B cell (primary cell): ENCODE data around the gene ESR2. TPM values are rescaled to one million over a fixed set of nuclear protein-coding genes. Genes with fewer than 3 reads are reported as not detected.

Source experiments
- ATAC-seq: fragments of 200-7000 bp; cut with Tn5 transposase; one replicate; pipeline ENCODE4 v1.10.0; 2021; ENCODE audit warnings: low read depth, mild to moderate bottlenecking, moderate number of reproducible peaks, moderate library complexity
- CTCF ChIA-PET: fragments of 350-600 bp; sonication (Branson Sonifier 250); formaldehyde crosslinking; loops from one replicate; lab custom pipeline; 2021; ENCODE audit warnings: antibody characterized with exemption, inconsistent platforms; lab: Charles Lee
- POLR2A ChIA-PET: fragments of 350-600 bp; sonication (Branson Sonifier 250); formaldehyde crosslinking; loops from one replicate; lab custom pipeline; 2021; ENCODE audit warnings: antibody characterized with exemption; lab: Charles Lee
- DNase-seq: peaks from one replicate; pipeline ENCODE4 v3.0.0; 2013
- H2AFZ ChIP-seq: 2 replicates; pipeline ENCODE4 v1.6.1; 2012; ENCODE audit warnings: mild to moderate bottlenecking, low read depth, low read length; ENCODE audit not compliant: insufficient read depth, poor library complexity, severe bottlenecking
- H3K27ac ChIP-seq, 2 donors: 1 replicate in 1 of 2; 2 replicates in 1 of 2; pipeline ENCODE4 v1.5.1; 2012 to 2013; ENCODE audit warnings: low read length in 2 of 2, mild to moderate bottlenecking in 2 of 2, moderate library complexity in 1 of 2
- H3K27me3 ChIP-seq, 4 experiments: fragments of 200-600 bp in 1 of 4; sonication (generic) in 1 of 4; replicated peaks in 1 of 4; 1 replicate in 2 of 4; 2 replicates in 2 of 4; pipeline versions ENCODE4 v1.6.1 to v1.7.0; 2013 to 2016; ENCODE audit warnings: low read length in 3 of 4, mild to moderate bottlenecking in 2 of 4, mixed read lengths in 1 of 4, moderate library complexity in 1 of 4; ENCODE audit not compliant: insufficient read depth in 4 of 4, control insufficient read depth in 3 of 4; ENCODE audit errors: control extremely low read depth in 1 of 4
- H3K36me3 ChIP-seq, 2 experiments: replicated peaks in 1 of 2; 1 replicate in 1 of 2; 2 replicates in 1 of 2; pipeline versions ENCODE4 v1.6.1 to v1.7.1; 2013; ENCODE audit warnings: low read length in 1 of 2; ENCODE audit not compliant: insufficient read depth in 2 of 2, control insufficient read depth in 1 of 2; ENCODE audit errors: control extremely low read depth in 1 of 2, extremely low read depth in 1 of 2
- H3K4me1 ChIP-seq, 2 donors: fragments of 200-600 bp in 1 of 2; sonication (generic) in 1 of 2; 1 replicate in 1 of 2; 2 replicates in 1 of 2; pipeline versions ENCODE4 v1.5.1 to v1.6.1; 2013 to 2017; ENCODE audit warnings: low read length in 2 of 2; ENCODE audit not compliant: control insufficient read depth in 2 of 2, insufficient read depth in 2 of 2
- H3K4me2 ChIP-seq: replicated peaks from 2 replicates; pipeline ENCODE3; 2012; ENCODE audit warnings: mild to moderate bottlenecking, low read depth, low read length; ENCODE audit not compliant: poor library complexity, severe bottlenecking
- H3K4me3 ChIP-seq, 5 experiments: fragments of 200-600 bp in 1 of 5; sonication (generic) in 1 of 5; 1 replicate in 3 of 5; 2 replicates in 2 of 5; pipeline versions ENCODE4 v1.5.1 to v1.7.0; 2011 to 2016; ENCODE audit warnings: low read length in 4 of 5, mild to moderate bottlenecking in 4 of 5, low read depth in 2 of 5, control low read depth in 1 of 5, moderate library complexity in 1 of 5; ENCODE audit not compliant: insufficient read depth in 1 of 5; ENCODE audit errors: control extremely low read depth in 1 of 5, extremely low read depth in 1 of 5
- H3K79me2 ChIP-seq: fragments of 200-600 bp; sonication (generic); one replicate; pipeline ENCODE4 v1.6.0; 2016; ENCODE audit warnings: low read length; ENCODE audit not compliant: control insufficient read depth, insufficient read depth
- H3K9ac ChIP-seq: fragments of 200-600 bp; sonication (generic); 2 replicates; pipeline ENCODE4 v1.6.1; 2017; ENCODE audit warnings: mild to moderate bottlenecking, low read length, moderate library complexity
- H3K9me3 ChIP-seq, 3 donors: one replicate each; pipeline versions ENCODE4 v1.6.1 to v1.7.1; 2013; ENCODE audit warnings: low read length in 2 of 3; ENCODE audit not compliant: control insufficient read depth in 2 of 3, insufficient read depth in 1 of 3; ENCODE audit errors: control extremely low read depth in 1 of 3
- H4K20me1 ChIP-seq: 2 replicates; pipeline ENCODE4 v1.6.0; 2012; ENCODE audit warnings: mild to moderate bottlenecking, low read length; ENCODE audit not compliant: insufficient read depth, control insufficient read depth, poor library complexity, severe bottlenecking
- H3K27ac Mint-ChIP-seq: one replicate; pipeline ENCODE4 v1.8.0; 2021; ENCODE audit warnings: mixed read lengths
- H3K27me3 Mint-ChIP-seq: one replicate; pipeline ENCODE4 v1.8.0; 2021; ENCODE audit warnings: mixed read lengths
- H3K4me1 Mint-ChIP-seq: one replicate; pipeline ENCODE4 v1.8.0; 2021; ENCODE audit warnings: mixed read lengths
- H3K4me3 Mint-ChIP-seq: one replicate; pipeline ENCODE4 v1.8.0; 2021; ENCODE audit warnings: mixed read lengths
- H3K9me3 Mint-ChIP-seq: one replicate; pipeline ENCODE4 v1.8.0; 2022; ENCODE audit warnings: mixed read lengths; ENCODE audit not compliant: insufficient read depth
- EZH2 ChIP-seq: IDR thresholded peaks from 2 replicates; pipeline ENCODE4 v1.6.1; 2012; ENCODE audit warnings: borderline replicate concordance, low read depth, mild to moderate bottlenecking, moderate library complexity, low read length; ENCODE audit not compliant: insufficient read depth, poor library complexity, severe bottlenecking
- WGBS: methylation state at CpG from one replicate; pipeline ENCODE4 v1.1.5; 2013; ENCODE audit warnings: missing lambda C conversion rate; ENCODE audit not compliant: insufficient coverage; 5-methylcytosine and 5-hydroxymethylcytosine counted together
- intact Hi-C: fragments of 100-400 bp; cut with micrococcal nuclease; formaldehyde crosslinking; loops from one replicate; pipeline ENCODE4 v1.10.0; 2022
- polyA plus RNA-seq: library from polyadenylated mRNA; depleted of rRNA; stranded (reverse); fragments of >200 nt; gene quantifications from 2 replicates; pipeline ENCODE4 v1.2.3, GENCODE V29; 2012
- total RNA-seq, 2 donors: library from RNA; stranded (reverse); fragments of 120-200 nt in 1 of 2; gene quantifications; 1 replicate in 1 of 2; 2 replicates in 1 of 2; pipeline versions ENCODE4 v1.2.3 to v1.2.4, GENCODE V29; 2013 to 2022
- TF ChIP-seq, protein P1 (sequence below): fragments of 200-600 bp; IDR thresholded peaks from one replicate; pipeline ENCODE4 v1.8.0; 2022; ENCODE audit warnings: antibody characterized with exemption, mild to moderate bottlenecking

ESR2 gene
- total and polyA plus RNA-seq, 2 donors (not counting 1 experiment from before 2014, with no cell fraction given), result 5.4 to 87.8 TPM

DNA sequence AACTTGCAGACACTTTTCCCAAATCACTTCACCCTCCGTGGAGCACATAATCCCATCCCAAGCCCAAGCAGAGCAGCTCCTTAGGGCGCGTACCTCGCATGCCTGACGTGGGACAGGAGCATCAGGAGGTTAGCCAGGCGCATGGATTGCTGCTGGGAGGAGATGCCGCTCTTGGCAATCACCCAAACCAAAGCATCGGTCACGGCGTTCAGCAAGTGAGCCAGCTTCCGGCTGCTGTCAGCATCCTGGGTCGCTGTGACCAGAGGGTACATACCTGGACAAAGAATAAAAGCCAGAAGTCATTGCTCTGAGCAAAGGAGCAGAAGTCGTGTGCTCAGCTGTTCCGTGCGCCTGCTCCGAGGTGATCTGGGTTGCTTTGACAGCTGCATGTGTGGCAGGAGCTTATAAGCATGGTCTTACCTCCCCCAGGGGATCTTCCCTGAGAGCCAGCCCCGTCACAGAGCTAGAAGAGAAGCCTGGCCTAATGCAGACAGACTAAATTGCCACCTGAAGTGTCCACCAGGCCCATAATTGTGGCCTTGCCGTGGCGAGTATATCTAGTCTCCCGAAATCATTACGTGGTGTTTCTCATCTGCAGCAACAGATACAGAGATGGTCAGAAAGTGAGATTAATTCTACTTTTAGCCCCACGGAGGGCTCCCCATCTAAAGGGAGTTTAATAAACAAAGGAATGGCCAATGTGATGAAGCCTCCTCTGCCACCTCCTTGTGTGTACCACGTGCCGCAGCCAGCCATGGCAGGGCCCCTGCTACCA is 59.1 kb downstream of the ESR2 start:
- H3K79me2 ChIP-seq, result no peaks in the 10 kb centered on the region
- no peaks in the 10 kb centered on the region for H3K9me3 Mint-ChIP-seq
- no peaks in the 10 kb centered on the region for H4K20me1 ChIP-seq
- TF ChIP-seq, protein P1, sequence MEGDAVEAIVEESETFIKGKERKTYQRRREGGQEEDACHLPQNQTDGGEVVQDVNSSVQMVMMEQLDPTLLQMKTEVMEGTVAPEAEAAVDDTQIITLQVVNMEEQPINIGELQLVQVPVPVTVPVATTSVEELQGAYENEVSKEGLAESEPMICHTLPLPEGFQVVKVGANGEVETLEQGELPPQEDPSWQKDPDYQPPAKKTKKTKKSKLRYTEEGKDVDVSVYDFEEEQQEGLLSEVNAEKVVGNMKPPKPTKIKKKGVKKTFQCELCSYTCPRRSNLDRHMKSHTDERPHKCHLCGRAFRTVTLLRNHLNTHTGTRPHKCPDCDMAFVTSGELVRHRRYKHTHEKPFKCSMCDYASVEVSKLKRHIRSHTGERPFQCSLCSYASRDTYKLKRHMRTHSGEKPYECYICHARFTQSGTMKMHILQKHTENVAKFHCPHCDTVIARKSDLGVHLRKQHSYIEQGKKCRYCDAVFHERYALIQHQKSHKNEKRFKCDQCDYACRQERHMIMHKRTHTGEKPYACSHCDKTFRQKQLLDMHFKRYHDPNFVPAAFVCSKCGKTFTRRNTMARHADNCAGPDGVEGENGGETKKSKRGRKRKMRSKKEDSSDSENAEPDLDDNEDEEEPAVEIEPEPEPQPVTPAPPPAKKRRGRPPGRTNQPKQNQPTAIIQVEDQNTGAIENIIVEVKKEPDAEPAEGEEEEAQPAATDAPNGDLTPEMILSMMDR, result no peak
- TF ChIP-seq EZH2, result no peak
- no peaks in the 10 kb centered on the region for H3K27me3 Mint-ChIP-seq
- ChIA-PET CTCF (interaction anchor here (0.7 to 6.2 kb wide), 16 partner anchors 9 to 97 kb away, joined by 3 to 60 read pairs (median 7); partner anchors contain the start of gene ESR2), POLR2A (interaction anchor here (0.6 to 3.5 kb wide), 13 partner anchors 9 to 1003 kb away, joined by 3 to 27 read pairs (median 6); partner anchors contain the start of genes ESR2 and MTHFD1)
- H3K4me2 ChIP-seq, result peak overlapping the region; percentile 75
- intact Hi-C loops, result loop anchor here (1.0 to 5.0 kb wide), 5 partner anchors 59 to 593 kb away; partner anchors contain the start of genes ESR2, SYNE2, WDR89 and ZBTB25
- peak overlapping the region; percentile 38 for H2AFZ ChIP-seq
- peak overlapping the region in 3 of 5 experiments; percentile 10 to 48 (median 27) for H3K4me3 ChIP-seq
- ATAC-seq, result peak; percentile 12
- H3K36me3 ChIP-seq, result no peaks in the 10 kb centered on the region
- H3K27ac ChIP-seq, result peak overlapping the region; percentile 98 to 99
- DNase-seq, result no peak
- H3K4me1 ChIP-seq, result peaks cover 52 to 61% of the 10 kb centered on the region in 2 donors
- H3K9me3 ChIP-seq, result no peaks in the 10 kb centered on the region
- H3K27ac Mint-ChIP-seq, result peak overlapping the region; percentile 96
- peak overlapping the region; percentile 77 for H3K4me3 Mint-ChIP-seq
- WGBS, result 58% methylated on average over 23 of the region's 24 CpGs
- peak overlapping the region; percentile 55 for H3K9ac ChIP-seq
- H3K4me1 Mint-ChIP-seq, result peaks cover 72% of the 10 kb centered on the region
- H3K27me3 ChIP-seq, result no peaks in the 10 kb centered on the region
